ENCODE data around the gene CYP2B6. TPM values are rescaled to one million over a fixed set of nuclear protein-coding genes. Genes with fewer than 3 reads are reported as not detected.
"Not testable (repeated sequence)": the region's sequence is repeated elsewhere in the genome, so short reads cannot be mapped to it uniquely, and the experiment has no call there.

The CYP2B6 gene
- total and polyA plus RNA-seq, 2 donors (not counting 3 experiments of a cell fraction or from before 2014, with no cell fraction given): not detected

GRCh38 chr19:40976724-40977123 lies 14.4 kb upstream of the CYP2B6 start:
- Histone ChIP-seq H3K4me2 (ENCODE audit: insufficient read depth, low read length) (no peak overlapping the region), H3K9me1 (replicated peaks; ENCODE audit: control insufficient read depth, extremely low read depth, insufficient read depth, low read length) (no peaks in the 10 kb centered on the region), H3K79me2 (ENCODE audit: control insufficient read depth, insufficient read depth, low read length) (no peaks in the 10 kb centered on the region), H3K9me3 (replicated peaks; ENCODE audit: control insufficient read depth, insufficient read depth, low read length) (no peaks in the 10 kb centered on the region), H3K4me1 (ENCODE audit: control insufficient read depth, extremely low read depth, insufficient read depth, low read length) (no peaks in the 10 kb centered on the region), H3K27me3 (ENCODE audit: control insufficient read depth in 2 of 2, insufficient read depth in 2 of 2, low read length in 2 of 2) (peaks cover 0 to 4% of the 10 kb centered on the region in 2 experiments), H4K20me1 (replicated peaks; ENCODE audit: control insufficient read depth, extremely low read depth, insufficient read depth, low read length) (no peaks in the 10 kb centered on the region), H3K9ac (replicated peaks; ENCODE audit: extremely low read depth, insufficient read depth, low read length) (no peak overlapping the region), H2AFZ (ENCODE audit: low read depth, low read length) (no peak overlapping the region), H3K4me3 (replicated peaks in 1 of 3; ENCODE audit: insufficient read depth in 1 of 3, low read depth in 1 of 3, low read length in 3 of 3) (no peak overlapping the region), H3K36me3 (ENCODE audit: control insufficient read depth in 2 of 2, extremely low read depth in 1 of 2, insufficient read depth in 2 of 2, low read length in 2 of 2) (no peaks in the 10 kb centered on the region), H3K27ac (ENCODE audit: insufficient read depth, low read depth, low read length) (no peak overlapping the region)
- FAIRE-seq (no peak), DNase-seq (ENCODE audit: low read depth, low spot score) (no peak)
- ChIA-PET POLR2A (no interaction called here), CTCF (no interaction called here)
- dilution Hi-C loops (cut with MboI; ENCODE audit: extremely low pct_ligation_motif_present, low sequenced_read_pairs) (no loop called here), intact Hi-C loops (cut with micrococcal nuclease) (no loop called here)
- BruUV-seq (replicated peaks): no TSS peak
- TF ChIP-seq POLR2AphosphoS5 (IDR thresholded peaks at IDR 0.05; ENCODE audit: insufficient read depth, low read depth, low read length) (no peak), MYC (IDR thresholded peaks at IDR 0.05; ENCODE audit: low read depth, low read length) (no peak), CTCF (IDR thresholded peaks at IDR 0.05; ENCODE audit: extremely low read depth in 1 of 2, insufficient read depth in 1 of 2, low read depth in 1 of 2, low read length in 2 of 2) (no peak), MAX (IDR thresholded peaks at IDR 0.05; ENCODE audit: insufficient read depth, insufficient read length) (no peak), POLR2A (IDR thresholded peaks at IDR 0.05; ENCODE audit: low read depth, low read length) (no peak), FOS (IDR thresholded peaks at IDR 0.05; ENCODE audit: borderline replicate concordance, insufficient read depth, low read length) (no peak), JUN (IDR thresholded peaks at IDR 0.05; ENCODE audit: borderline replicate concordance, insufficient read depth, insufficient read length, low read depth) (no peak)

- H3K79me2 ChIP-seq (ENCODE audit: control insufficient read depth, insufficient read depth, low read length); H2AFZ ChIP-seq (ENCODE audit: low read depth, low read length); H3K9ac ChIP-seq (replicated peaks; ENCODE audit: extremely low read depth, insufficient read depth, low read length); DNase-seq (ENCODE audit: low read depth, low spot score); H3K4me1 ChIP-seq (ENCODE audit: control insufficient read depth, extremely low read depth, insufficient read depth, low read length); FAIRE-seq; H3K9me3 ChIP-seq (replicated peaks; ENCODE audit: control insufficient read depth, insufficient read depth, low read length); dilution Hi-C loops (cut with MboI; ENCODE audit: extremely low pct_ligation_motif_present, low sequenced_read_pairs); H3K9me1 ChIP-seq (replicated peaks; ENCODE audit: control insufficient read depth, extremely low read depth, insufficient read depth, low read length); H3K27ac ChIP-seq (ENCODE audit: insufficient read depth, low read depth, low read length); H3K4me2 ChIP-seq (ENCODE audit: insufficient read depth, low read length); H3K36me3 ChIP-seq (ENCODE audit: control insufficient read depth in 2 of 2, extremely low read depth in 1 of 2, insufficient read depth in 2 of 2, low read length in 2 of 2); BruUV-seq (replicated peaks); CTCF ChIA-PET; POLR2A ChIA-PET; intact Hi-C loops (cut with micrococcal nuclease); H3K4me3 ChIP-seq (replicated peaks in 1 of 3; ENCODE audit: insufficient read depth in 1 of 3, low read depth in 1 of 3, low read length in 3 of 3); H4K20me1 ChIP-seq (replicated peaks; ENCODE audit: control insufficient read depth, extremely low read depth, insufficient read depth, low read length): not testable (repeated sequence)
- H3K27me3 ChIP-seq (ENCODE audit: control insufficient read depth in 2 of 2, insufficient read depth in 2 of 2, low read length in 2 of 2): peaks cover 0 to 12% of the 10 kb centered on the region in 2 experiments
Observed at GRCh38 chr19:40979759-40980158, 11.3 kb upstream of the CYP2B6 start.

- H3K4me1 ChIP-seq (ENCODE audit: control insufficient read depth, extremely low read depth, insufficient read depth, low read length); intact Hi-C loops (cut with micrococcal nuclease); H3K9ac ChIP-seq (replicated peaks; ENCODE audit: extremely low read depth, insufficient read depth, low read length); H3K9me3 ChIP-seq (replicated peaks; ENCODE audit: control insufficient read depth, insufficient read depth, low read length); H3K4me2 ChIP-seq (ENCODE audit: insufficient read depth, low read length); H2AFZ ChIP-seq (ENCODE audit: low read depth, low read length); H3K4me3 ChIP-seq (replicated peaks in 1 of 3; ENCODE audit: insufficient read depth in 1 of 3, low read depth in 1 of 3, low read length in 3 of 3); H3K9me1 ChIP-seq (replicated peaks; ENCODE audit: control insufficient read depth, extremely low read depth, insufficient read depth, low read length); BruUV-seq (replicated peaks); H3K36me3 ChIP-seq (ENCODE audit: control insufficient read depth in 2 of 2, extremely low read depth in 1 of 2, insufficient read depth in 2 of 2, low read length in 2 of 2); POLR2A ChIA-PET; DNase-seq (ENCODE audit: low read depth, low spot score); H3K79me2 ChIP-seq (ENCODE audit: control insufficient read depth, insufficient read depth, low read length); H3K27ac ChIP-seq (ENCODE audit: insufficient read depth, low read depth, low read length); H4K20me1 ChIP-seq (replicated peaks; ENCODE audit: control insufficient read depth, extremely low read depth, insufficient read depth, low read length); dilution Hi-C loops (cut with MboI; ENCODE audit: extremely low pct_ligation_motif_present, low sequenced_read_pairs); CTCF ChIA-PET; FAIRE-seq: not testable (repeated sequence)
- peaks cover 0 to 12% of the 10 kb centered on the region in 2 experiments for H3K27me3 ChIP-seq (ENCODE audit: control insufficient read depth in 2 of 2, insufficient read depth in 2 of 2, low read length in 2 of 2)
Observed at GRCh38 chr19:40980743-40981442, 10.2 kb upstream of the CYP2B6 start.

Data from endothelial cell of umbilical vein (primary cell).